ENCODE data around the gene RANBP6.

DNA sequence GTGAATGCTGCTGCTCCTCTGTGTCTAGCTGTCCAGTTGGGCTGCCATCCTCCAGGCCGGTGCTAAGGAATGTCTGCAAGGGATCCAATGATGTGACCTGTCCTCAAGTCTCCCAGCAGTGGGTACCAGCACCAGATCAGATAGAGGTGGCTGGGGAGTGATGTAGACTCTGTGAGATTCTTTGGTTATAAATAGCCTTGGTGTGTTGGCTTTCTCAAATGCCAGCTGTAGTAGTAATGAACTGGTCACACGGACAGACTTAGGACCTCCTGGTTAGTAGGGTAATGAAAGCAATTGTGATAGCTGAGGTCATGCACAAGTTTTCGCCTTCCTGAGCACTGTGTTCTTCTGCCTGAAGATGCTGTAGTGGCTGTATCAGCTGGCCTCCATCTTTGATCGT is 29.9 kb upstream of the RANBP6 start:
- TF ChIP-seq, protein P1, sequence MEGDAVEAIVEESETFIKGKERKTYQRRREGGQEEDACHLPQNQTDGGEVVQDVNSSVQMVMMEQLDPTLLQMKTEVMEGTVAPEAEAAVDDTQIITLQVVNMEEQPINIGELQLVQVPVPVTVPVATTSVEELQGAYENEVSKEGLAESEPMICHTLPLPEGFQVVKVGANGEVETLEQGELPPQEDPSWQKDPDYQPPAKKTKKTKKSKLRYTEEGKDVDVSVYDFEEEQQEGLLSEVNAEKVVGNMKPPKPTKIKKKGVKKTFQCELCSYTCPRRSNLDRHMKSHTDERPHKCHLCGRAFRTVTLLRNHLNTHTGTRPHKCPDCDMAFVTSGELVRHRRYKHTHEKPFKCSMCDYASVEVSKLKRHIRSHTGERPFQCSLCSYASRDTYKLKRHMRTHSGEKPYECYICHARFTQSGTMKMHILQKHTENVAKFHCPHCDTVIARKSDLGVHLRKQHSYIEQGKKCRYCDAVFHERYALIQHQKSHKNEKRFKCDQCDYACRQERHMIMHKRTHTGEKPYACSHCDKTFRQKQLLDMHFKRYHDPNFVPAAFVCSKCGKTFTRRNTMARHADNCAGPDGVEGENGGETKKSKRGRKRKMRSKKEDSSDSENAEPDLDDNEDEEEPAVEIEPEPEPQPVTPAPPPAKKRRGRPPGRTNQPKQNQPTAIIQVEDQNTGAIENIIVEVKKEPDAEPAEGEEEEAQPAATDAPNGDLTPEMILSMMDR (conservative IDR thresholded peaks at IDR 0.05 in 1 of 2, IDR thresholded peaks at IDR 0.05 in 1 of 2; ENCODE audit: low read depth in 1 of 2, low read length in 2 of 2): no peak
- TF ChIP-seq EZH2 (IDR thresholded peaks at IDR 0.05; ENCODE audit: low read length, missing control alignments): no peak
